GM19452 (cell line): Measurements from ENCODE around the gene PIGH.
A peak's percentile ranks its signal among the peaks of the same experiment; 100 is the strongest.

Experiments
- ATAC-seq: cut with Tn5 transposase; IDR thresholded peaks from one replicate; pipeline ENCODE4 v1.9.1; 2021; ENCODE audit not compliant: unreplicated experiment

The PIGH gene

DNA sequence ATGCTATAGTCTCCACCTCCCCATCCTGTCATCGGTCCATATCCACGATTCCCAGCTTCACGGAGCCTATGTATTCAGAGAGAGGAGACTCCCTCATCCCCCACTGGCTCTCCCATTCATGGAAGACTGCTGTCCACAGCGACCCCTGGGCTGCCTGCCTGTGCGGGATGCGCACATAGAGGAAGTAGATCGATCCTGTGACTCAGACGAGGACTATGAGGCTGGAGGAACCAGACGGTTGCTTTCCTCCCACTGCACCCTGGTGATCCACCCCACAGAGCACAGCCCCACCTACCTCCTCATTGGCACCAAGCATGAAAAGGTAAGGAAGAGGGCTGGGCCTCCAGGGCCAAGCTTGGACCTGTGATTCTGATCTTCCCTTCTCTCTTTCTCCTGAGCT, 24.4 kb downstream of the PIGH start:
- no peak for ATAC-seq

DNA sequence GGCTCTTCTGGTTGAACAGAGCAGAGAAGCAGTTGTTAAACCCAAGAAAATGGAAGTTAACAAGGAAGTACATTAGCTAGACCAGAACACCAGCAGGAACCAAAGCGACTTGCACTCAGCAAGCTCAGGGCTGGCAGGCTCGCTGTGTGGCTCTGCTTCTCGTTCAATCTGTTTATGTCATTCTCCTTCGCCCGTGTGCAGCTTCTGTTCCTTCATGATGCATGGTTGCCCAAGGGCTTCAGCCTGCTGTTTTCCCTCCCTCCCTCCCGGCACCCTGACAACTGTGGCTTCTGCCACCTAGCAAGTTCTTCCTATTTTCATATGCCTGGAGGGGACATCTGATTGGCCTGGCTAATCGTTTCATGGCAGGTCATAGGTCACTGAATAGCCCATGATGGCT, 25.3 kb downstream of the PIGH start:
- ATAC-seq = no peak

- ATAC-seq = no peak
Measured at GRCh38 chr14:67574156-67574555, 25.9 kb downstream of the PIGH start.

- ATAC-seq = no peak
Measured at GRCh38 chr14:67573228-67574010, 26.6 kb downstream of the PIGH start.

DNA sequence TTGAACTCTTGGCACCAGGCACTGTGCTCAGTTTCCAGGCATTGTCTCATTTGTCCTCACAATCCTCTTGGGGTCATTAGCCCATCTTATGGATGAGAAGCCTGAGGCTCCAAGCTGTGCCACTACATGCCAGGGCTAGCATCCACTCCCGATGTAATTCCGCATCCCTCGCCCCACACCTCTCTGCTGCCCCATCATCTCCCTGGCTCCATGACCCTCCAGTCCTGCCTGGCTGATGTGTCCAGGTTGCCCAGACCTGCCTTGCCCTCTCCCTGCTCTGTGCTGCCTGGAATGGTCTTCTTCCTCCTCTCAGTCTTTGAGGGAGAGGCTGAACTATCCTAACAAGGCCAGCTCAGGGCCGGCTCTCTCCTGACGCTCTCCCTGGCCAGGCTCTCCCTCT, 27.5 kb downstream of the PIGH start:
- no peak for ATAC-seq

- no peak for ATAC-seq
Measured at GRCh38 chr14:67571991-67572323, 28.1 kb downstream of the PIGH start.

- peak; percentile 72 for ATAC-seq
Measured at GRCh38 chr14:67571275-67571990, 28.6 kb downstream of the PIGH start.

- ATAC-seq = no peak
Measured at GRCh38 chr14:67570453-67570852, 29.6 kb downstream of the PIGH start.

- ATAC-seq = no peak
Measured at GRCh38 chr14:67569651-67570290, 30.3 kb downstream of the PIGH start.

- no peak for ATAC-seq
Measured at GRCh38 chr14:67569011-67569650, 30.9 kb downstream of the PIGH start.

- ATAC-seq = no peak
Measured at GRCh38 chr14:67567654-67568053, 32.4 kb downstream of the PIGH start.

- no peak for ATAC-seq
Measured at GRCh38 chr14:67566908-67567307, 33.2 kb downstream of the PIGH start.

DNA sequence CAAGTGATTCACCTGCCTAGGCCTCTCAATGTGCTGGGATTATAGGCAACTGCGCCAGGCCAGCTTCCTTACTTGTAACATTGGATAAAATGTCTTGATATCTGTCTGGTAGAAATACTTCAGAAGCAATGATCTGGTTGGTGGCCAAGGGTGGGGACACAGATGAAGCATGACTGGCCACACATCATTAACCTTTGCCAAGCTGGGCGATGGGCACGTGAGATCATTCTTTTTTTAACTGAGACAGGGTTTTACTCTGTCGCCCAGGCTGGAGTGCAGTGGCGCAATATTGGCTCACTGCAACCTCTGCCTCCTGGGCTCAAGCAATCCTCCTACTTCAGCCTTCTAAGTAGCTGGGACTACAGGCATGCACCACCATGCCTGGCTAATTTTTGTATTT, 35.8 kb downstream of the PIGH start:
- no peak for ATAC-seq

DNA sequence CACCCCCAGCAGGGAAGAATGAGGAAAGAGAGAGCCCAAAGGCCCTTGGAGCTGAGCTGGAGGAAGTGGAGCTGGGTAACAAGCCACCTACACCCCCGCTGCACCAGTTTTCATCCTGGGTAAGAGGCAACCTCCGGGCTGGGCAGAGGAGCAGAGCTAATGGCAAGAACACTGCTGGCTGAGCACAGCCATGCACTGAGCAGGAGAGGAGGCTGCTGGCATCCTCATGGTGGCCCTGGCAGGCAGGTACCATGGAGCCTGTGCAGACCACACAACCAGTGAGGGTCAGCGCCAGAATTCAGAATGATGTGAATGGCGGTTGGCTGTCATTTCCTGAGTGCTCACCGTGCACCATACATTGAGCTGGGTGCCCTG, 37.3 kb downstream of the PIGH start:
- no peak for ATAC-seq

GRCh38 chr14:67562025-67562775, 37.9 kb downstream of the PIGH start:
- no peak for ATAC-seq

- ATAC-seq = no peak
Measured at GRCh38 chr14:67559639-67560038, 40.4 kb downstream of the PIGH start.

DNA sequence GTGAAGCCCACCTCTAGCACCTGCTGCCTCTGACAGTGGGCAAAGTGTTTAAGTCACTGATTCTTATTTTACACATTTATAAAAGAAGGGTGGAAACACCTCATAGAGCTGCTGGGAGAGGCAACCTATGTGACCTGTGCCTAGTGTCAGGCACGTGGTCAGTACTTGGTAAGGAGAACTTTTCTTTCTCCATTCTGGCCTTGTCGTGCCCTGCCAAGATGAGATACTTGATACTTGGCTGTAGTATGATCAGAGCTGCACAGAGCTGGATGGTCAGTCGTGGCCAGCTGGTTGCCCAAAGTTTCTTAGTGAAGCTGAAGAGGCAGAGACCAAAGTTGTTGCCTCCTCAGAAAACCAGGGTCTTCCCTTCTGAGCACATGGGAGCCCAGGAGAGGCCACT, 42.4 kb downstream of the PIGH start:
- ATAC-seq = no peak

- no peak for ATAC-seq
Measured at GRCh38 chr14:67557118-67557517, 43.0 kb downstream of the PIGH start.

GRCh38 chr14:67556671-67557070, 43.4 kb downstream of the PIGH start:
- no peak for ATAC-seq

DNA sequence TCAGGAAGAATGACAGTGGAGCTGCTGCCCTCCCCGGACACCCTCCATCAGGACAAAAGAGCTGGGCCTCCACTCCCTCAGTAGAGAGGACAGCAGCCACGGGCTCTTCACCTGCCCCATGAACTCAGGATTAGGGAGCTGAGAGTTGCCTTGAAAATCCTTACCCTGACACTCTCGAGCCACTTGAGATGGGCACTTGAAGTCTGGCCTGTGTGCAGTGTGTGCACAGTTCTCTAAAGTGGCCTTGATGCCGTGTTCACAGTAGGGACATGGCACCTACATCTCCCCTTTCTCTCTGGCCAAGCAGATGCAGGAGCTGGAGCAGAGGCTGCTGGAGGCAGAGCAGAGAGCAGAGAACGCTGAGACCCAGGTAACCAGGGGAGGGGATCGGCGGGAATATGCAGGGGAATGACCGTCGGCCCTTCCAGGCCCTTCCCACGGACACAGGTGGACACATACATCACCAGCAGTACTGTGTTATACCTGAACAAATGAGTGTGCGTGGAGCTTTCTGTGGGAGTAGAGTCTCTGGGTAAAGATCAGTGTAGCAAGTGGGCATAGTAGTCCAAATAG, 44.5 kb downstream of the PIGH start:
- ATAC-seq = no peak

DNA sequence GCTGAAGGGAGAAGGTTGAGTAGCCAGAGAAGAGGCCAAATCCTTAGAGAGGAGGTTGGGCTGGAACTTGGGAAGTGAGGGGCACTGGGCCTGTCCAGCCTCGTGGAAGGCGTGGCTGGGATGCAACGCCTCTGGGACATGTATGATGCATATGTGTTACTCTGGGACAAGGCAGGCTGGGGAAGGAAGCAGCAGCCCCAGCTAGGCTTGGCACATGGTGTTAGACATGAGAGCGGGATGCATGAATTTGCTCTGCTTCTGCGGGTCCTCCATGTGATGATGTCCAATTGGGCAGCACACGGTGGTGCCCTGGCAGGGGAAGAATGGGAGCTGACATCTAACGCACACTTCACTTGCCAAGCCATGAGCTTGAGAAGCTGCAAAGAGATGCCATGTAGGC, 45.7 kb downstream of the PIGH start:
- ATAC-seq = no peak
